Astrocyte (in vitro differentiated cells and primary cell): ENCODE measurements around the gene SPPL2A. TPM values are rescaled to one million over a fixed set of nuclear protein-coding genes. Genes with fewer than 3 reads are reported as not detected.

Experiments
- DNase-seq: peaks from one replicate; pipeline ENCODE4 v3.0.0-alpha.2; 2010; ENCODE audit warnings: low read depth
- FAIRE-seq: peaks from 2 replicates; lab custom pipeline; 2011; peaks lifted over from hg19 to GRCh38; lab: Jason Lieb, UNC
- H2AFZ ChIP-seq: 2 replicates; pipeline ENCODE4 v1.6.0; 2012; ENCODE audit warnings: low read depth, low read length, inconsistent platforms
- H3K27ac ChIP-seq: 2 replicates; pipeline ENCODE4 v1.5.1; 2011; ENCODE audit warnings: low read depth, low read length, inconsistent platforms
- H3K27me3 ChIP-seq: 2 replicates; pipeline ENCODE4 v1.6.0; 2011; ENCODE audit warnings: low read length, inconsistent platforms; ENCODE audit not compliant: insufficient read depth
- H3K36me3 ChIP-seq: 2 replicates; pipeline ENCODE4 v1.5.1; 2011; ENCODE audit warnings: low read length, inconsistent platforms; ENCODE audit not compliant: insufficient read depth
- H3K4me1 ChIP-seq: 2 replicates; pipeline ENCODE4 v1.5.1; 2011; ENCODE audit warnings: low read length, inconsistent platforms; ENCODE audit not compliant: insufficient read depth
- H3K4me2 ChIP-seq: 2 replicates; pipeline ENCODE4 v1.6.0; 2012; ENCODE audit warnings: low read length, inconsistent platforms
- H3K4me3 ChIP-seq: 2 replicates; pipeline ENCODE4 v1.5.1; 2011; ENCODE audit warnings: low read depth, mild to moderate bottlenecking, low read length, inconsistent platforms; ENCODE audit not compliant: insufficient read depth
- H3K79me2 ChIP-seq: 2 replicates; pipeline ENCODE4 v1.6.0; 2012; ENCODE audit warnings: mild to moderate bottlenecking, low read length, inconsistent platforms; ENCODE audit not compliant: insufficient read depth
- H3K9ac ChIP-seq: 2 replicates; pipeline ENCODE4 v1.6.0; 2012; ENCODE audit warnings: mild to moderate bottlenecking, low read length, inconsistent platforms
- H3K9me3 ChIP-seq: 2 replicates; pipeline ENCODE4 v1.5.1; 2012; ENCODE audit warnings: low read depth, mild to moderate bottlenecking, low read length, inconsistent platforms; ENCODE audit not compliant: insufficient read depth
- H4K20me1 ChIP-seq: 2 replicates; pipeline ENCODE4 v1.6.0; 2012; ENCODE audit warnings: low read length, inconsistent platforms; ENCODE audit not compliant: insufficient read depth
- H3K27ac Mint-ChIP-seq: one replicate; pipeline ENCODE4 v1.8.0; 2021; ENCODE audit warnings: mild to moderate bottlenecking, mixed read lengths; ENCODE audit not compliant: unreplicated experiment
- H3K27me3 Mint-ChIP-seq: one replicate; pipeline ENCODE4 v1.8.0; 2021; ENCODE audit warnings: low read depth, mixed read lengths; ENCODE audit not compliant: unreplicated experiment
- H3K36me3 Mint-ChIP-seq: one replicate; pipeline ENCODE4 v1.8.0; 2021; ENCODE audit warnings: low read depth, mixed read lengths; ENCODE audit not compliant: unreplicated experiment
- H3K4me1 Mint-ChIP-seq: one replicate; pipeline ENCODE4 v1.8.0; 2021; ENCODE audit warnings: low read depth, mixed read lengths; ENCODE audit not compliant: unreplicated experiment
- H3K4me3 Mint-ChIP-seq: one replicate; pipeline ENCODE4 v1.8.0; 2021; ENCODE audit warnings: mild to moderate bottlenecking, moderate library complexity, mixed read lengths; ENCODE audit not compliant: unreplicated experiment
- H3K9me3 Mint-ChIP-seq: one replicate; pipeline ENCODE4 v1.8.0; 2021; ENCODE audit warnings: mild to moderate bottlenecking, mixed read lengths; ENCODE audit not compliant: unreplicated experiment
- CTCF ChIP-seq: IDR thresholded peaks from 2 replicates; pipeline ENCODE4 v1.5.1; 2011; ENCODE audit warnings: low read depth, mild to moderate bottlenecking, inconsistent platforms, low read length, moderate library complexity; ENCODE audit not compliant: insufficient read depth
- EZH2 ChIP-seq: IDR thresholded peaks from 2 replicates; pipeline ENCODE4 v1.6.1; 2012; ENCODE audit warnings: mild to moderate bottlenecking, low read length, inconsistent platforms; ENCODE audit not compliant: insufficient read depth
- total RNA-seq: library from RNA; stranded (reverse); gene quantifications from 2 replicates; pipeline ENCODE4 v1.2.1, GENCODE V29; 2021

The SPPL2A gene
- total RNA-seq, 1 donor from 2014 or later = 56.0 TPM

- Histone ChIP-seq H3K79me2 (no peaks in the 10 kb centered on the region), H3K27me3 (no peaks in the 10 kb centered on the region), H3K4me1 (no peaks in the 10 kb centered on the region), H3K4me2 (no peak overlapping the region), H3K27ac (no peak overlapping the region), H2AFZ (no peak overlapping the region), H3K36me3 (no peaks in the 10 kb centered on the region), H3K9ac (no peak overlapping the region), H3K4me3 (no peak overlapping the region), H4K20me1 (no peaks in the 10 kb centered on the region), H3K9me3 (no peaks in the 10 kb centered on the region)
- no peak for DNase-seq
- FAIRE-seq = no peak
- peaks cover 3% of the 10 kb centered on the region for H3K9me3 Mint-ChIP-seq
- TF ChIP-seq CTCF = no peak
- no peak for TF ChIP-seq EZH2
- H3K4me3 Mint-ChIP-seq = no peak overlapping the region
- no peaks in the 10 kb centered on the region for H3K36me3 Mint-ChIP-seq
- H3K27ac Mint-ChIP-seq = no peak overlapping the region
- H3K4me1 Mint-ChIP-seq = peaks cover 10% of the 10 kb centered on the region
- H3K27me3 Mint-ChIP-seq = peaks cover 2% of the 10 kb centered on the region
These were observed 35.2 kb upstream of the SPPL2A start for GRCh38 chr15:50800715-50801114.

DNA sequence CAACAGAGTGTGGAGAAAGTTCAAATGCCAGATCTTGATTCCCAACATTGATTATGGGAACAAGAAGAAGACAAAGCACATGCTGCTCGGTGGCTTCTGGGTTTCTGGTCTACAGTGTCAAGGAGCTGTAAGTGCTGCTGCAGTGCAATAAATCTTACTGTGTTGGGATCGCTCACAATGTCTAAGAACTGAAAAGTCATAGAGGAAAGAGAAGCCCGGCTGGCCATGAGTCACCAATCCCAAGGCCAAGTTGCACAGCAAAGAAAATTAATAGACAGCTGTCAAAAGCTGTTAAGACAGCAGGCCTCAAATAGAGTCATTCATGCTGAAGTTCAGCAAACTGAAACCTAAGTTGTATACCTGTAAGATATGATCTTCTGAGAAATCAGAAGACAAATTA lies 33.2 kb upstream of the SPPL2A start:
- no peaks in the 10 kb centered on the region for H3K79me2 ChIP-seq
- no peak overlapping the region for H3K4me2 ChIP-seq
- no peaks in the 10 kb centered on the region for H3K36me3 ChIP-seq
- H3K27ac ChIP-seq = no peak overlapping the region
- peak overlapping the region; percentile 14 for H3K27ac Mint-ChIP-seq
- no peaks in the 10 kb centered on the region for H3K27me3 ChIP-seq
- H4K20me1 ChIP-seq = no peaks in the 10 kb centered on the region
- TF ChIP-seq CTCF (no peak), EZH2 (no peak)
- H3K9me3 Mint-ChIP-seq = peaks cover 3% of the 10 kb centered on the region
- no peak for DNase-seq
- no peaks in the 10 kb centered on the region for H3K36me3 Mint-ChIP-seq
- H3K4me3 Mint-ChIP-seq = no peak overlapping the region
- H3K9me3 ChIP-seq = no peaks in the 10 kb centered on the region
- H2AFZ ChIP-seq = no peak overlapping the region
- peaks cover 4% of the 10 kb centered on the region for H3K27me3 Mint-ChIP-seq
- FAIRE-seq = no peak
- no peak overlapping the region for H3K4me3 ChIP-seq
- no peaks in the 10 kb centered on the region for H3K4me1 ChIP-seq
- no peak overlapping the region for H3K9ac ChIP-seq
- peaks cover 10% of the 10 kb centered on the region for H3K4me1 Mint-ChIP-seq

- FAIRE-seq = no peak
- no peak overlapping the region for H3K4me3 ChIP-seq
- peaks cover 2% of the 10 kb centered on the region for H3K27me3 Mint-ChIP-seq
- no peak for DNase-seq
- H2AFZ ChIP-seq = no peak overlapping the region
- H3K36me3 ChIP-seq = no peaks in the 10 kb centered on the region
- peaks cover 10% of the 10 kb centered on the region for H3K4me1 Mint-ChIP-seq
- H3K27ac Mint-ChIP-seq = no peak overlapping the region
- H3K27ac ChIP-seq = no peak overlapping the region
- H3K27me3 ChIP-seq = no peaks in the 10 kb centered on the region
- H3K4me2 ChIP-seq = no peak overlapping the region
- H3K4me1 ChIP-seq = no peaks in the 10 kb centered on the region
- no peaks in the 10 kb centered on the region for H4K20me1 ChIP-seq
- TF ChIP-seq EZH2 = no peak
- no peak for TF ChIP-seq CTCF
- no peak overlapping the region for H3K9ac ChIP-seq
- H3K36me3 Mint-ChIP-seq = no peaks in the 10 kb centered on the region
- no peak overlapping the region for H3K4me3 Mint-ChIP-seq
- H3K79me2 ChIP-seq = no peaks in the 10 kb centered on the region
- H3K9me3 Mint-ChIP-seq = no peaks in the 10 kb centered on the region
- no peaks in the 10 kb centered on the region for H3K9me3 ChIP-seq
These were observed 32.4 kb upstream of the SPPL2A start for GRCh38 chr15:50797926-50798325.
